GM12801 (cell line): ENCODE measurements around the gene KCNN3.

Experiments
- TF ChIP-seq, protein P1 (sequence below): IDR thresholded peaks from one replicate; pipeline ENCODE4 v1.5.1; 2011; ENCODE audit warnings: control low read depth; ENCODE audit not compliant: insufficient read length; ENCODE audit errors: extremely low read depth

KCNN3 gene

GRCh38 chr1:154652893-154653292 lies 217.2 kb downstream of the KCNN3 start:
- TF ChIP-seq, protein P1, sequence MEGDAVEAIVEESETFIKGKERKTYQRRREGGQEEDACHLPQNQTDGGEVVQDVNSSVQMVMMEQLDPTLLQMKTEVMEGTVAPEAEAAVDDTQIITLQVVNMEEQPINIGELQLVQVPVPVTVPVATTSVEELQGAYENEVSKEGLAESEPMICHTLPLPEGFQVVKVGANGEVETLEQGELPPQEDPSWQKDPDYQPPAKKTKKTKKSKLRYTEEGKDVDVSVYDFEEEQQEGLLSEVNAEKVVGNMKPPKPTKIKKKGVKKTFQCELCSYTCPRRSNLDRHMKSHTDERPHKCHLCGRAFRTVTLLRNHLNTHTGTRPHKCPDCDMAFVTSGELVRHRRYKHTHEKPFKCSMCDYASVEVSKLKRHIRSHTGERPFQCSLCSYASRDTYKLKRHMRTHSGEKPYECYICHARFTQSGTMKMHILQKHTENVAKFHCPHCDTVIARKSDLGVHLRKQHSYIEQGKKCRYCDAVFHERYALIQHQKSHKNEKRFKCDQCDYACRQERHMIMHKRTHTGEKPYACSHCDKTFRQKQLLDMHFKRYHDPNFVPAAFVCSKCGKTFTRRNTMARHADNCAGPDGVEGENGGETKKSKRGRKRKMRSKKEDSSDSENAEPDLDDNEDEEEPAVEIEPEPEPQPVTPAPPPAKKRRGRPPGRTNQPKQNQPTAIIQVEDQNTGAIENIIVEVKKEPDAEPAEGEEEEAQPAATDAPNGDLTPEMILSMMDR, result no peak
